ENCODE measurements around the gene EXD1. TPM values are rescaled to one million over a fixed set of nuclear protein-coding genes. Genes with fewer than 3 reads are reported as not detected.
"Not testable (repeated sequence)": the region's sequence is repeated elsewhere in the genome, so short reads cannot be mapped to it uniquely, and the experiment has no call there.

The EXD1 gene, protein sequence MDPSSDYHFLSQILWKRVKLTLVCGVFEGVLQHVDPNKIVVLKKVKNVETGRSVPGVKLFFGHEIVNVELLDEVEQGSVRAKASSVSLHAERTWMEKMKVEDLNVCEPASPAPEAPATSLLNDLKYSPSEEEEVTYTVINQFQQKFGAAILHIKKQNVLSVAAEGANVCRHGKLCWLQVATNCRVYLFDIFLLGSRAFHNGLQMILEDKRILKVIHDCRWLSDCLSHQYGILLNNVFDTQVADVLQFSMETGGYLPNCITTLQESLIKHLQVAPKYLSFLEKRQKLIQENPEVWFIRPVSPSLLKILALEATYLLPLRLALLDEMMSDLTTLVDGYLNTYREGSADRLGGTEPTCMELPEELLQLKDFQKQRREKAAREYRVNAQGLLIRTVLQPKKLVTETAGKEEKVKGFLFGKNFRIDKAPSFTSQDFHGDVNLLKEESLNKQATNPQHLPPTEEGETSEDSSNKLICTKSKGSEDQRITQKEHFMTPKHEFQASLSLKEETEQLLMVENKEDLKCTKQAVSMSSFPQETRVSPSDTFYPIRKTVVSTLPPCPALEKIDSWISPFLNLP
- not detected for total RNA-seq

DNA sequence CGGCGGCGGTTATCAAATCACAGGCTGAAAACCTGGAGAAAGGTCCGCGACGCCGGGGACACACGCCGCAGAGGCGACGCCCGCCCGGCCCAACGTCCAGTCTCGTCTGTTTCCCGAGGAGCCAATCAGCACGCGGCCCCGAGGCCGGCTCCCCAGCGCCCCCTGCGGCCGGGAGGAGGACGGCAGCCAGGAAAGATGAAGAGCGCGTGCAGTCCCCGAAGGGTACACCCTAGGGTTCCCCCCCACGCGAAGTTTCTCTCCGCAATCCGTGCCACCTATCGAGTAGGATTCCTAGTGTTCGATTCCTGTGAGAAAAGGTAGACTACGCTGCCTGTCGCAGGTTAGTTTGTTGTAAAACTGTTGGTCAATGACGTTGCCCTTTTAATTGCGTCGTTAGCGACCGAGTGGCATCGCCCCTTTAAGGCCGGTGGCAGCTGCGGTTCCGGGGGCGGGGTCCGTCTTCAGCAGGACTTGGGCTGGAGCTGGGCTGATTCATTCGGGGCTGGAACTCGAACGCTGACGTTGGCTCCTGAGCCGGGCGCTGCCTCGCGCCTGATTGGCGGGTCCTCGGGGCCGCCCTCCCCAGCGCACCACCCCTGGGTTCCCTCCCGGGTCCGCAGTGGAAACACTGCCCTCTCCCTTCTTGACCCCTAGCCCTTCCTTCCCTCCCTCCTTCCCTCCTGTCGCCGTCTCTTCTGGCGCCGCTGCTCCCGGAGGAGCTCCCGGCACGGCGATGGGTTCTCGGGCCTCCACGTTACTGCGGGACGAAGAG, at the start of gene EXD1, which contains the start of gene CHP1:
EXD1 (minus strand) TSS at position 108 of the 772 bp plus-strand sequence. CDS start 4,182 bp downstream, outside the sequence.
CHP1 (plus strand) TSS at position 619 of the 772 bp plus-strand sequence; CDS start at position 734, 115 bp downstream.
- POLR2A ChIA-PET: interaction anchor here (0.6 to 1.0 kb wide), 2 partner anchors 115 to 444 kb away, joined by 3 to 6 read pairs; partner anchors contain the start of gene INO80
- CTCF ChIA-PET: interaction anchor here (1.0 to 2.3 kb wide), 5 partner anchors 17 to 289 kb away, joined by 3 to 9 read pairs (median 5); partner anchors contain the start of gene INO80

DNA sequence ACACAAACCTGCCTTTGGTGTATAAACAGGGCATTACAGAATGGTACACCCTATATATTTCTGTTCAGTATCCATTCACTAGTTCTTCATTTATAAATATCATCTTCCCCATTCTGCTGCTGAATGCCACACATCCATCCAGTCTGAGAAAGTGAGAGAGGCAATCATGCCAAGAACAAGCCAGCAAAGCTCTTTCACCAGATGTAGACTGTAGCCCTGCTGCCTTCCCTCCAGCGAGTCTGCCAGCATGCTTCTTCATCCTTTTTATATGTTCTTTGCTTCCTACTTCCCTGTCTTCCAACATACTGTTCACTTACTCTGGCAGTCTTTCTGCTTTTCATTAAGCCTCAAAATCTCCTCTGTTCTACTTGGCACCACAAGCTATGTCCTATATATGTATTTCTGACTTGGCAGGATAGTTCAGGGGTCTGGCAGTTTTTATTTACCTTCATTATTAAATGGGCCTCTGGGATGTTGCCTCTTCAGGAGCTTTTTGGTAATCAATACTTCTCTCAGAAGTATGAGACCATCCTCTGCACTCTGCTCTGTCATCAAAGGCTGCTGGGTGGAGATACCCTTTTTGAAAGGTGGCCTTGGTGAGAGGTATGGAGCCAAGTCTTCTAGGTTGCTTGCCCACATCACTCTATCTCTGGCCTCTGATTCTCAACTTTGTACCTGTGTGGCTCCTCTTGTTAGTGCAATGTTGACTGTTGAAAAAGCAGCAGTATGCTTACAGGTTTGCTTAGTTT, 49.2 kb upstream of the EXD1 start:
- CTCF ChIA-PET: no interaction called here
- POLR2A ChIA-PET: no interaction called here

DNA sequence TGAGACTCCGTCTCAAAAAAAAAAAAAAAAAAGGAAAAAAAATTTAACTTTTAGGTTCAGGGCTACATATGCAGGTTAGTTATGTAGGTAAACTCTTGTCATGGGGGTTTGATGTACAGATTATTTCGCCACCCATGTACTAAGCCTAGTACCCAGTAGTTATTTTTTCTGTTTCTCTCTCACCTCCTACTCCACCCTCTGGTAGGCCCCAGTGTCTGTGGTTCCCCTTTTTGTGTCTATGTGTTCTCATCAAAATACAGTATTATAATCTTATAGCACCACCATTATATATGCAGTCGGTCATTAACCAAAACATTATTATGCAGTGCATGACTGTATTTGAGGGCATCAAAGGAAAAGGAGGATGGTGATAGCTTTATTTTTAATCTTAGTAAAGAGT, 47.8 kb upstream of the EXD1 start:
- ChIA-PET POLR2A (interaction anchor here (0.6 kb wide), 1 partner anchor 21 kb away, joined by 7 read pairs; no protein-coding TSS in a partner anchor), CTCF (no interaction called here)

DNA sequence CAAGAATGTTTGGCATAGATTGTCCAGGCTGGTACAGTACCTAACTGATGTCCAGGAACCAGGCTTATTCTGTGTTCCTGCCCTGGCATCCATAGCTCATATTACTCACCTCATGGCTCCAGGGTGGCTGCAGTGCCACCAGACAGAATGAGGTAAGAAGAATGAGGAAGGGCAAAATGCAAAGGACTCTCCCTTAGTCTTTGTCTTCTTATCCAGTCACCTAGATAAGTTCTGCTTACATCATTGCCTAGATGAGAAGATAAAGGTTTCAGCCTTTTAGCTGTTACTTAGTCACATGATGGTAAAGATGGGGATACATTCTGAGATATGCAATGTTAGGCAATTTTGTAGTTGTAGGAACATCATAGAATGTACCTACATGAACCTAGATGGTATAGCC, 46.3 kb upstream of the EXD1 start:
- POLR2A ChIA-PET: no interaction called here
- CTCF ChIA-PET: no interaction called here

DNA sequence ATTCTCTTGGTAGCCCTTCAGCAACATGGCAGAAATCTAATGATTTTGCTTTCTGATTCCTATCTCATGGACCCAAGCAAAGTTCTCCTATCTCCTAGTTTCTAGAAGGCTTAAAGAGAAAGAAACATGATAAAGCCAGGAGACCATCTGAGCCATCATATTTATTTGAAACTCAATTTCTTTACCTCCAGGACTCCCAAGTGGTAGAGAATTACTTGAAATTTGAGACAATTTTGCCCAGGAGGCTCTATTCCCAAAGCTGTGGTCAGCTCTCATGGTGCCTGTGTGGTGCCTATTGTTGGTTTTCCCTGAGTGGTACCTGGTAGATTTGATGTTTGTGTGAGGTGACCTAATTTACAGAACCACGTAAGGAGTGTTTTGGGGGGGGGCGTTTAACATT, 39.3 kb upstream of the EXD1 start:
- ChIA-PET POLR2A (interaction anchor here (0.5 kb wide), 1 partner anchor 35 kb away, joined by 3 read pairs; no protein-coding TSS in a partner anchor), CTCF (no interaction called here)

DNA sequence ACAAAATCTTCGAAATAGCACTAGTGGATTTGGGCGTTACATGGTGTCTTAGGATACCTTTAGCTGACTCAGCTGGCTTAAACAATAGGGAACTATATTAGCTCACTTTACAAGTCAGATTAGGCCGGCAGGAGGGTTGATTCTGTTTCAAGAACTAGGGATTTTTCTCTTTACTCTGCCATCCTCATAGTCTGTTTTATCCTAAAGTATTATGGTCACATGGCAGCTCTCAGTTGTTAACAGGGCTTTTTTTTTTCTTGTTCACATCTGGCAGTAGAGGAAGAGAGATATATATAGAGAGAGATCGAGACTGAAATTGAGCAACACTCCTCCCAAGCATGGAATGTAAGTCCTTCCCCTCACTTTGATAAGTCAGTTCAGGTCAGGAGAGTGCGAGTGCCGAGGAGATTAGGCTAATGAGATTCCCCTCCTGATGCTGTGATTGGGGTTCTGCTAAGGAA, 33.4 kb upstream of the EXD1 start:
- CTCF ChIA-PET: no interaction called here
- POLR2A ChIA-PET: no interaction called here

DNA sequence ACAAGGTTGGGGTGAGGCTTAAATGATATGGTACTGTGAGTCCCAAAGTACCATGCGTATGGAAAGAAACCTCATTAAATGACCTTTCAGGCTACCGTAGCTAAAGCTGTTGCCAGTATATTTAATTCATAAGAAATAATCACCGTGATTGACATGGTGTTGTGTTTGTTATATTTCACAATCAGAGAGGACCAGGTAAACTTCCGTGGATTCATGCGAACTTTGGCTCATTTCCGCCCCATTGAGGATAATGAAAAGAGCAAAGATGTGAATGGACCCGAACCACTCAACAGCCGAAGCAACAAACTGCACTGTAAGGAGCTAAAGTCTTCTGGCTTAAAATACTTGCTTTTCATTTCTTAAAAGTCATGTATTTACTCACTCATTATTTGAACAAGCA, 32.0 kb upstream of the EXD1 start:
- ChIA-PET POLR2A (no interaction called here), CTCF (interaction anchor here (0.6 kb wide), 1 partner anchor 13 kb away, joined by 3 read pairs; no protein-coding TSS in a partner anchor)

DNA sequence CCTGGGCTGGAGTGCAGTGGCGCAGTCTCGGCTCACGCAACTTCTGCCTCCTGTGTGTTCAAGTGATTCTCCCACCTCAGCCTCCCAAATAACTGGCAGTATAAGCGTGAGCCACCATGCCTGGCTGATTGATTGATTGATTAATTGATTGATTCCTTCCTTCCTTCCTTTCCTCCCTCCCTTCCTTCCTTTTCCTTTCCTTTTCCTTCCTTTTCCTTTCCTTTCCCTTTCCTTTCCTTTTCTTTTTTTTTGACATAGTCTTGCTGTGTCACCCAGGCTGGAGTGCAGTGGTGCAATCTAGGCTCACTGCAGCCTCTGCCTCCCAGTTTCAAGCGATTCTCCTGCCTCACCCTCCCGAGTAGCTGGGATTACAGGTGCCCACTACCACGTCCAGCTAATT, 30.4 kb upstream of the EXD1 start:
- POLR2A ChIA-PET: interaction anchor here (0.8 kb wide), 1 partner anchor 299 kb away, joined by 3 read pairs; no protein-coding TSS in a partner anchor
- CTCF ChIA-PET: not testable (repeated sequence)

DNA sequence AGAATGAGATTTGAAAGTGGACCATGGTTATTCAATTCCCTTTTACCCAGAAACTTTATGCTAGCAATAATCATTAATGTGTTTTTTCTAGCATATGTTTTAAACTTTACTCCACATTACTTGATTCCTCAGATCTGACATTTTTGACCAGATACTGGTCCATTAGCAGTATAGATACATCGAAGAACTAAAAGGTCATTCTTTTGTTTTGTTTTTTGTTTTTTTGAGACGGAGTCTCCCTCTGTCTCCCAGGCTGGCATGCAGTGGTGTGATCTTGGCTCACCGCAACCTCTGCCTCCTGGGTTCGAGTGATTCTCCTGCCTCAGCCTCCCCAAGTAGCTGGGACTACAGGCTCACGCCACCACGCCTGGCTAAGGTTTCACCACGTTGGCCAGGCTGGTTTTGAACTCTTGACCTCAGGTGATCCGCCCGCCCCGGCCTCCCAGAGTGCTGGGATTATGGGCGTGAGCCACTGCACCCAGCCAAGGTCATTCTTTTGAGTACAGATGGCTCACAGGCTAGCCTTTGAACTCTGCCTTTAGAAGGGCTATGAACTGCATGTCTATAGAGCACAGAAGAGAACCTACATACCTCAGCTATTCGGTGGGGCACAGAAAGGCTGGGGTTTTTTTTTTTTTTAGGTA, 29.1 kb upstream of the EXD1 start:
- ChIA-PET CTCF (no interaction called here), POLR2A (no interaction called here)

DNA sequence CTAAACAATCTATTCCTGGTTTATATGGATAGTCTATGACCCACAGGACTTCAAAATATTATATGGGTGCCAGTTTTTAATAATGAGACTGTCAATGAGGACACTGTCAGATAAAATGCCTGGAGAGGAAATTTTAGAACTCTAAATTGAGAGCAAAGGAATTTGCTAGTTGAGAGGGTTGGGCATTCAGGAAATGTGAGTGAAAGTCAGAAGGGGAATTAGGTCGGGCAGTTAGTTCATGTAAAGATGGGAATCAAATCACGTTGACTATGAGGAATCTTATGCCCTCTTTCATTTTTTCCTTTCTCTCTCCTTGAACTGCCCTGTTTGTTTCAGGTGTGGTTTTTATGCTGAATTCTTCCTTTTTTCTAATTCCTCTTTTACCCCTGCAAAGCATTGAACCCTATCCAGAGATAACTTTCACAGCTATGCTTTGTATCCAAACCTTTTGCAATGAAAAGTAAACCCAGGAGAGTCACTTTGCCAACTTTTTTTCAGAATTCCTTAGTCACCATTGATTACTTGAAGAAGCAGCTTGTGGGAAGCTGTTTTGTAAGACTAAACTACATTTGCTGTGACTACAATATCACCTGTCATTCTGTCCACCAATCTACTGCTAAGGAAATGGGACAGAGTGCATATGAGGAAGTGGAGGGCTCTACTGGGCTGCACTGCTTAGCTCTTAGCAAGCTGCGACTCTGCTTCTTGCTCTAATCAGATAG, 28.4 kb upstream of the EXD1 start:
- ChIA-PET POLR2A (interaction anchor here (0.6 kb wide), 1 partner anchor 21 kb away, joined by 3 read pairs; no protein-coding TSS in a partner anchor), CTCF (no interaction called here)

DNA sequence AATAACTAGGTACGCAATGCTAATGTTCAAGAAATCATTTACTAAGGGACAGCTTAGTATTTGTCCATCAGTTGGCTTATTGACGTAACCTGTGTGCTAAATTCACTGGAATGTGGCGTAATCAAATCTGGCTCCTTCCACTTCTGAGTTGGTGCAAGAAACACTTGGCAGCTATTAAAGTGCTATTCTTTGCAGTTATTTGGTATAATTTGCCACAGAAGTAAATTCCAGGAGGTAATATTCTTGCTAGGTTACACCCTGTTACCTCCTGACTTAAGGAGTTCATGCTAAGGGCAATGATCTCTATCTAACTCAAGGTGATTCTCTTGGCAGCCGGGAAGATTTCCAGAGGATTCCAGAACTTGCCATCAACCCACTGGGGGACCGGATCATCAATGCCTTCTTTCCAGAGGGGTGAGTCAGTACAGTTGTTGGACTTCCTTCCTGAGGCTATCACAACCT, 26.1 kb upstream of the EXD1 start:
- ChIA-PET CTCF (no interaction called here), POLR2A (no interaction called here)

DNA sequence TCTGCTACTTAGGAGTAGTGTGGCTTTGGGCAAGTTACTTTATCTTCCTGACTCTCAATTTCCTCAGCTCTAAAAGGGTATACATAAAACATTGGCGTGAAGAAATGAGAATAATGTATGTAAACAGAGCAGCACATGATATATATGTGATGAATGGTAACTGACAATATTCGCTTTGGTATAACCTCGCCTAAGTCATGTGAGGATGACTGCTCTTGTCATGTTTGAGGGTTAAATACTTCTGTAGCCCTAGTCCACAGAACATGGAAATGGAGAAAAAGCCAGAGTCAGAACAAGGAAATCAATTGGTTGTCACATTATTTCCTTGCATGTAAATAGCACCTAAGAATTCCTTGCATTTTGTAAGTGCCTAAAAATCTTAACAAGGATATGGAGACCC, 25.5 kb upstream of the EXD1 start:
- ChIA-PET POLR2A (no interaction called here), CTCF (no interaction called here)

DNA sequence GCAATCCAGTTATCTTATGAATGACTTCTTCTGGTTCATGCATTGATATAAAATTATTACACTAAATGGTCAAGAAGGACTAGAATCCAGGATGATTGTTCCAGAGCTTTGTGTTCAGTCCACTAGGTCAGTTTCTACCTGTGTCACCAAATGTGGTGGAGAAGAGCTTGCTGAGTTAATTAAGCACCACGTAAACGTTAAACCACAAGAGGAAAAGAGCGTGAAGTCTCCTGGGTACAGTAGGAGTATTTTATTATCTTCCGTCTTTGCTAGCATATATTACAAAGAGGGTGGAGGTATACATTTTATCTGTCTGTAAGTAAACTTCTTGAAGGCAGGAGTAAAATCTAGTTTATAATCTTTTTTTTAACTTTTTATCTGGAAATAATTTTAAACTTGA, 24.0 kb upstream of the EXD1 start:
- ChIA-PET POLR2A (no interaction called here), CTCF (interaction anchor here (0.5 to 0.6 kb wide), 2 partner anchors 8 to 34 kb away, joined by 3 to 4 read pairs; no protein-coding TSS in a partner anchor)

DNA sequence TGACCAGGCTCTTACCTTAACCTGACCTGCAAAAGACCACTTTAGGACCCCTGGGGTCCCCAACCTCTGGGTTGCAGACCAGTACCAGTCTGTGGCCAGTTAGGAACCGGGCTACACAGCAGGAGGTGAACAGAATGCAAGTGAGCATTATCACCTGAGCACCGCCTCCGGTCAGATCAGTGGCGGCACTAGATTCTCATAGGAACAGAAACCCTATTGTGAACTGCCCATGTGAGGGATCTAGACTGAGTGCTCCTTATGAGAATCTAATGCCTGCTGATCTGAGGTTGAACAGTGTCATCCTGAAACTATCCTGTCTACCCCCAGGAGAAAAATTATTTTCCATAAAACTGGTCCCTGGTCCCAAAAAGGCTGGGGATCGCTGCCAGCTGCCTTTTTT, 20.9 kb upstream of the EXD1 start:
- ChIA-PET POLR2A (no interaction called here), CTCF (no interaction called here)

DNA sequence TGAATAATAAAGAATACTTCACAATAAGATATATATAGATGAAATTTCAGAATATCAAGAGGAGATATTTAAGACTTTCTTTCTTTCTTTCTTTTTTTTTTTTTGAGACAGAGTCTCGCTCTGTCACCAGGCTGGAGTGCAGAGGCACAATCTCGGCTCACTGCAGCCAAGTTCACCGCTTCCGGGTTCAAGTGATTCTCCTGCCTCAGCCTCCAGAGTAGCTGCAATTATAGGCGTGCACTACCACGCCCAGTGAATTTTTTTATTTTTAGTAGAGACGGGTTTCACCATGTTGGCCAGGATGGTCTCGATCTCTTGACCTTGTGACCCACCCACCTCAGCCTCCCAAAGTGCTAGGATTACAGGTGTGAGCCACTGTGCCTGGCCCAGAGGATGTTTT, 20.2 kb upstream of the EXD1 start:
- CTCF ChIA-PET, POLR2A ChIA-PET: not testable (repeated sequence)

DNA sequence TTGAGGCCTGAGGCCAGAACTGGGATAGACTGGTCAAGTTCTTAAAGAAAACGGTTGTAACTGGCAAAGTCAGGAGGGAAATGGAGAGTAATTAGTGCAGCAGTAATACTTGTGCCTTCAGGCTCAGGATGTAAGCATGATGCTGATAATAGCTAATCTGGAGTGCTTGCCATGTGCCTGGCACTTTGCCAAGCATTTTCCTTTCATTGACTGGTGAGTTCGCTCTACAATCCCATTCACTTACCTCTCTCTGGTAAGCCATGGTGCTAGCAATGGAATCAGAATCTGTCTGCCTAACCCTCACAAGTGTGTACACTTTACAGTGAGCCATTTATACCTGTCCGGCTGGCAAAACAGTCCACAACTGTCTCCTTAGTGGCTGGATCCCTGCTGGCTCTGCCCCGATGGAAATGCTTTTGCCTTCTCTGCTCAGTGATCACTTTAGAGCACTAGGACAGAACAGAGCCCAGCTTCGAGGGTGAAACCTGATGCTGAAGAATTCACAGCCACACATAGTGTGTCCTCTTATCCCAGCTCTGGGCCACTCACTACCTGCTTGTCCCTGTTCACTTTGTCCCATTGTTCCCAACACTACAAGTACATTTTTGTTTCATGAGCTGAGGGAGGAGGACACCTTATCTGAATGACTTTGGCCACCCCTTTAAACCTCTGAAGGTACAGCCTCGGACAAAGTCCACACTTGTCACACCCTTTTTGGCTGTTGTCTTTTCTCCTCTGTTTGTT, 10.8 kb upstream of the EXD1 start:
- ChIA-PET POLR2A (no interaction called here), CTCF (no interaction called here)

DNA sequence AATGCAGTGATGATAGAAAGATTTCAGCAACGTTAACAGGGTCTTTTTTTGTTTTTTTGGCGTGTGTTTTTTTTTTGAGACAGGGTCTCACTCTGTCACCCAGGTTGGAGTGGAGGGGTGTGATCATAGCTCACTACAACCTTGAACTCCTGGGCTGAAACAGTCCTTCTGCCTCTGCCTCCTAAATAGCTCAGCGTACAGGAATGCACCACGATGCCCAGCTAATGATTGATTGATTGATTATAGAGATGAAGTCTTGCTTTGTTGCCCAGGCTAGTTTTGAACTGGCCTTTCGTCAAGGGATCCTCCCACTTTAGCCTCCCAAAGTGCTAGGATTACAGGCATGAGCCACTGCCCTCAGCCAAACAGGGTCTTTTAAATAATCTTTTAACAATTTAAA, 7.5 kb upstream of the EXD1 start:
- POLR2A ChIA-PET: interaction anchor here (0.6 kb wide), 1 partner anchor 21 kb away, joined by 3 read pairs; no protein-coding TSS in a partner anchor
- CTCF ChIA-PET: no interaction called here

DNA sequence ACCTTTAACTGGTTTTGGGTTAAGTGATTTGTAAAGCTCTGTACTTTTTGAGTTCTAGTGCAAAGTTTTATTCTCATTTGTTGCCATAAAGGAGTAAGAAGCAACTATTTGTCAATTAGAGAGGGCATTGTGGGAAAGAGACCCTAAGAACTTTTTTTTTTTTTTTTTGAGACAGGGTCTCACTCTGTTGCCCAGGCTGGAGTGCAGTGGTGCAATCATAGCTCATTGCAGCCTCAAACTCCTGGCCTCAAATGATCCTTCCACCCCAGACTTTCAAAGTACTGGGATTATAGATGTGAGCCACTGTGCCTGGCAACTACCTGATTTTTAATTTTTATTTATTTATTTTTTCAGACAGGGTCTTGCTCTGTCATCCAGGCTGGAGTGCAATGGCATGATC, 5.4 kb upstream of the EXD1 start:
- POLR2A ChIA-PET: no interaction called here

More for the DNA sequence above, 5.4 kb upstream of the EXD1 start:
- CTCF ChIA-PET: interaction anchor here (1.0 kb wide), 1 partner anchor 12 kb away, joined by 3 read pairs; no protein-coding TSS in a partner anchor

Data from activated CD8-positive, alpha-beta memory T cell treated with anti-CD3 and anti-CD28 coated beads for 36 hours (primary cell).